Lower leg skin (tissue), 4 donors: Measurements from ENCODE around the gene UQCC2. TPM values are rescaled to one million over a fixed set of nuclear protein-coding genes. Genes with fewer than 3 reads are reported as not detected.

Source experiments
- DNase-seq, 2 donors: peaks; one replicate each; pipeline ENCODE4 v3.0.0-alpha.2; 2019; ENCODE audit warnings: low spot score in 2 of 2
- H3K4me3 ChIP-seq: fragments of 200-600 bp; sonication (generic); 2 replicates; pipeline ENCODE4 v1.5.1; 2017; ENCODE audit warnings: mild to moderate bottlenecking, low read depth; ENCODE audit not compliant: poor library complexity, severe bottlenecking
- CTCF ChIP-seq, 3 donors: fragments of 450-650 bp; IDR thresholded peaks; one replicate each; pipeline ENCODE4 v1.5.1; 2016; ENCODE audit warnings: antibody characterized with exemption in 3 of 3, mild to moderate bottlenecking in 3 of 3, moderate library complexity in 2 of 3
- POLR2A ChIP-seq, 2 donors: fragments of 450-650 bp; IDR thresholded peaks; one replicate each; pipeline ENCODE4 v1.6.1; 2016 to 2017; ENCODE audit warnings: antibody characterized with exemption in 2 of 2, mild to moderate bottlenecking in 1 of 2, moderate library complexity in 1 of 2
- WGBS, 2 donors: methylation state at CpG; one replicate each; pipeline ENCODE4 v1.1.5; 2018; 5-methylcytosine and 5-hydroxymethylcytosine counted together
- intact Hi-C: fragments of 100-400 bp; cut with DNase I; formaldehyde crosslinking; loops from one replicate; pipeline ENCODE4 v1.15.0; 2023; ENCODE audit warnings: low total_unique reads
- total RNA-seq, 4 donors: library from RNA; depleted of rRNA; stranded (reverse); fragments of >200 nt; gene quantifications; one replicate each; pipeline ENCODE4 v1.1.0, GENCODE V29; 2016

The UQCC2 gene
- total RNA-seq, 4 donors from 2014 or later: 8.5 to 20.4 (median 10.2) TPM

GRCh38 chr6:33750244-33750991 is 38.9 kb upstream of the UQCC2 start:
- no peak overlapping the region for H3K4me3 ChIP-seq
- WGBS, 2 donors: 59 to 68% methylated on average over 11 of the region's 11 CpGs
- DNase-seq: no peak
- intact Hi-C loops: no loop called here
- no peak for TF ChIP-seq CTCF (IDR thresholded peaks at IDR 0.05)
- no peak for TF ChIP-seq POLR2A (IDR thresholded peaks at IDR 0.05)

- H3K4me3 ChIP-seq: no peak overlapping the region
- DNase-seq: no peak
- WGBS, 2 donors: 80 to 83% methylated on average over 7 of the region's 7 CpGs
- TF ChIP-seq CTCF (IDR thresholded peaks at IDR 0.05): no peak
- no peak for TF ChIP-seq POLR2A (IDR thresholded peaks at IDR 0.05)
- intact Hi-C loops: loop anchor here (10.0 kb wide), 1 partner anchor 405 kb away; no protein-coding TSS in a partner anchor
Observed at GRCh38 chr6:33749401-33749800, 37.9 kb upstream of the UQCC2 start.

GRCh38 chr6:33748841-33749240 is 37.3 kb upstream of the UQCC2 start:
- WGBS, 2 donors: 78 to 83% methylated on average over 4 of the region's 4 CpGs

GRCh38 chr6:33747823-33748222 is 36.3 kb upstream of the UQCC2 start:
- no peak overlapping the region for H3K4me3 ChIP-seq
- intact Hi-C loops: loop anchor here (10.0 kb wide), 1 partner anchor 407 kb away; no protein-coding TSS in a partner anchor
- WGBS, 2 donors: 92 to 95% methylated on average over 5 of the region's 5 CpGs
- DNase-seq: no peak
- TF ChIP-seq POLR2A (IDR thresholded peaks at IDR 0.05): no peak
- TF ChIP-seq CTCF (IDR thresholded peaks at IDR 0.05): no peak

More at GRCh38 chr6:33748841-33749240, 37.3 kb upstream of the UQCC2 start:
- TF ChIP-seq POLR2A (IDR thresholded peaks at IDR 0.05) (no peak), CTCF (IDR thresholded peaks at IDR 0.05) (no peak)
- no peak for DNase-seq
- intact Hi-C loops: loop anchor here (10.0 kb wide), 1 partner anchor 406 kb away; no protein-coding TSS in a partner anchor
- no peak overlapping the region for H3K4me3 ChIP-seq

DNA sequence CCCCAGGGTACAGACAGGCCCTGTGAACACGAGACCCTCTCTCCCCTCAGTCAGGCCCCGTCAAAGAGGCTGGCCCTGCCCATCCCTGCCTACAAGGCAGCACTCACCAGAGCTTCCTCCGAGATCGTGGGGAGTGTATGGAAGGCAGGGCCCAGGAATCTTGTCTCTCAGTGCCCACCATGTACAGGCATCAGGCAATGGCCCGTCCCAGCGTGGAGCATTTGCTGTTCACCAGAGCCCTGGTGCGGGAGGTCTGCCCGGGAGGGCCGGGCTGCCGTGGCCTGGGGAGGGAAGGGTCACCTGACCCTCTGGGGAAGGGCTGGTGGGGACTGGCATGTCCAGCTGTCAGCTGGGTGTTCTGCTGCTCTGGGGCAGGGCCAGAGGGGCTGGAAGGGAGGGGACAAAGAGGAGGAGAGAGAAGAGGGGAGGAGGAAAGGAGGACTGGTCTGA is 35.2 kb upstream of the UQCC2 start, which contains the start of gene IP6K3:
TSS of gene IP6K3 (minus strand) at position 255 of the 450 bp plus-strand sequence. CDS start 11,429 bp downstream, outside the sequence.
- intact Hi-C loops: loop anchor here (10.0 kb wide), 1 partner anchor 408 kb away; no protein-coding TSS in a partner anchor
- no peak within 1 kb of the TSS for H3K4me3 ChIP-seq
- 61 to 72% methylated on average over 5 to 10 of the region's 10 CpGs for WGBS, 2 donors
- TF ChIP-seq CTCF (IDR thresholded peaks at IDR 0.05) (no peak), POLR2A (IDR thresholded peaks at IDR 0.05) (no peak)
- DNase-seq: no peak
